Testis (tissue), 2 donors: ENCODE measurements around the gene ANKRD13A.

Experiments used
- CTCF ChIP-seq, 3 experiments: fragments of 450-650 bp in 2 of 3; fragments of 200-600 bp in 1 of 3; sonication (generic) in 1 of 3; IDR thresholded peaks; one replicate each; pipeline ENCODE4 v1.5.1; 2016 to 2019; ENCODE audit warnings: antibody characterized with exemption in 3 of 3, mild to moderate bottlenecking in 2 of 3, moderate library complexity in 1 of 3
- POLR2A ChIP-seq: fragments of 450-650 bp; IDR thresholded peaks from one replicate; pipeline ENCODE4 v1.6.1; 2017; ENCODE audit warnings: antibody characterized with exemption, mild to moderate bottlenecking, moderate library complexity

- TF ChIP-seq CTCF (IDR thresholded peaks at IDR 0.05) (no peak), POLR2A (no peak)
These were observed 6.9 kb downstream of the ANKRD13A start for GRCh38 chr12:110006115-110006514.
